ENCODE measurements around the gene PTPN21. TPM values are rescaled to one million over a fixed set of nuclear protein-coding genes. Genes with fewer than 3 reads are reported as not detected.

Gene PTPN21
- total and polyA plus RNA-seq, 9 of the 15 experiments (the other 6 are each of a cell fraction or from before 2014, with no cell fraction given), result 0.06 to 1.9 (median 0.94) TPM

GRCh38 chr14:88546621-88547385 is 8.0 kb downstream of the PTPN21 start:
- H3K4me2 ChIP-seq (ENCODE audit: insufficient read depth, low read length), result no peak overlapping the region
- H3K9me3 ChIP-seq (replicated peaks; ENCODE audit: control insufficient read depth, insufficient read depth, low read depth, low read length), result no peaks in the 10 kb centered on the region
- H3K27ac ChIP-seq (ENCODE audit: extremely low read depth, low read depth, low read length), result no peak overlapping the region
- ATAC-seq, result no peak
- DNase-seq (ENCODE audit: extremely low read depth in 1 of 4, low spot score in 3 of 4), result no peak
- no peak overlapping the region for H3K4me3 ChIP-seq
- no peaks in the 10 kb centered on the region for H3K79me2 ChIP-seq (ENCODE audit: control insufficient read depth, insufficient read depth, low read length)
- ChIA-PET CTCF (ENCODE audit: low intra/inter-chr PET ratio) (no interaction called here), POLR2A (no interaction called here)
- no TSS peak for BruUV-seq (replicated peaks)
- no peaks in the 10 kb centered on the region for H4K20me1 ChIP-seq (replicated peaks; ENCODE audit: control insufficient read depth, insufficient read depth, low read length)
- in situ Hi-C loops (cut with MboI), result no loop called here
- WGBS (ENCODE audit: insufficient coverage, low coverage, missing lambda C conversion rate), result 66% methylated on average over 3 of the region's 4 CpGs
- TF ChIP-seq KLF13 (tag; IDR thresholded peaks at IDR 0.05; ENCODE audit: borderline replicate concordance, low read depth), result no peak
- no peak for TF ChIP-seq MNT (conservative IDR thresholded peaks at IDR 0.05)
- TF ChIP-seq ZNF766 (CRISPR knock-in tag; conservative IDR thresholded peaks at IDR 0.05), result no peak
- TF ChIP-seq U2AF1 (optimal IDR thresholded peaks at IDR 0.05; ENCODE audit: low read depth, low read length), result no peak
- no peak for TF ChIP-seq TGIF2 (CRISPR knock-in tag; IDR thresholded peaks at IDR 0.05)
- TF ChIP-seq XRCC3 (IDR thresholded peaks at IDR 0.05), result no peak
- no peak for TF ChIP-seq ATF1 (CRISPR knock-in tag; IDR thresholded peaks at IDR 0.05)
- TF ChIP-seq ATF1 (tag; IDR thresholded peaks at IDR 0.05), result no peak
- no peak for TF ChIP-seq RBM17 (IDR thresholded peaks at IDR 0.05; ENCODE audit: borderline replicate concordance, low read depth, low read length)
- no peak for TF ChIP-seq HEY1 (CRISPR knock-in tag; IDR thresholded peaks at IDR 0.05; ENCODE audit: borderline replicate concordance)
- TF ChIP-seq ZBTB12 (CRISPR knock-in tag; IDR thresholded peaks at IDR 0.05), result no peak
- intact Hi-C loops (cut with micrococcal nuclease), result no loop called here
- H3K4me1 ChIP-seq (replicated peaks in 1 of 2; ENCODE audit: control insufficient read depth in 2 of 2, insufficient read depth in 2 of 2, low read length in 2 of 2), result peaks cover 0 to 9% of the 10 kb centered on the region in 2 experiments; a peak in 2 of 5 replicates
- no peak overlapping the region for H2AFZ ChIP-seq (ENCODE audit: low read depth, low read length)
- FAIRE-seq, result no peak
- no peaks in the 10 kb centered on the region; the same call in 2 of the 3 replicates for H3K36me3 ChIP-seq (ENCODE audit: control insufficient read depth, insufficient read depth, low read length)
- H3K27me3 ChIP-seq (ENCODE audit: control insufficient read depth in 2 of 2, insufficient read depth in 2 of 2, low read length in 2 of 2), result no peaks in the 10 kb centered on the region
- no peaks in the 10 kb centered on the region for H3K9me1 ChIP-seq (ENCODE audit: control insufficient read depth, insufficient read depth, low read length)
- no peak overlapping the region for H3K9ac ChIP-seq (ENCODE audit: insufficient read depth in 1 of 2, low read depth in 2 of 2, low read length in 2 of 2)
